ENCODE measurements around the gene RHPN2.
A peak's percentile ranks its signal among the peaks of the same experiment; 100 is the strongest.
"Not testable (repeated sequence)": the region's sequence is repeated elsewhere in the genome, so short reads cannot be mapped to it uniquely, and the experiment has no call there.

RHPN2 gene

GRCh38 chr19:32971715-32972540 lies 92.8 kb downstream of the RHPN2 start, which contains the start of the genes CEP89 and FAAP24:
Gene CEP89, minus strand, starts transcription at chr19:32971958. Its CDS starts 84 bp downstream, at chr19:32971874.
Gene FAAP24, plus strand, starts transcription at chr19:32972242. Its CDS starts 955 bp downstream, at chr19:32973197.
- peak; percentile 97 to 98 (median 98) for DNase-seq

DNA sequence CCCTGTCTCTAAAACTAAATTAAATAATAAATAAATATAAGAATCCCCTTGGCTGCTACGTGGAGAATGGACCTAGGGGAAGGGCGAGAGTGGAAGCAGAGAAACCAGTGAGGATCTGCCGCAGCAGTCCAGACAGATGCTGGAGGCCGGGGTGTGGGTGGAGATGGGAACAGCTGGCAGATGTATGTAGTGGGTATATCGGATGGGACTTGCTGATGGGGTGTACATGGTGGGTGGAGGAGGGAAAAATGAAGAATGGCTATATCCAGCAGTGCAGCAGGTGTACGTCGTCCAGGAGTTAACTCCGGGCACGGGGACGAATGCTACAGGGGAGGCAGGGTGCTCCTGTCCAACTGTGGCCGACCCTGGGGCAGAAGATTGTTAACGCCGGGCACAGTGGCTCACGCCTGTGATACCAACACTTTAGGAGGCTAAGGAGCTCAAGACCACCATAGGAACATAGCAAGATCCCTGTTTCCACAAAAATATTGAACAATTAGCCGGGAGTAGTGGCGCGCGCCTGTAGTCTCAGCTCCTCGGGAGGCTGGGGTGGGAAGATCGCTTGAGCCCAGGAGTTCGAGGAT lies 93.6 kb downstream of the RHPN2 start:
- no peak for DNase-seq

DNA sequence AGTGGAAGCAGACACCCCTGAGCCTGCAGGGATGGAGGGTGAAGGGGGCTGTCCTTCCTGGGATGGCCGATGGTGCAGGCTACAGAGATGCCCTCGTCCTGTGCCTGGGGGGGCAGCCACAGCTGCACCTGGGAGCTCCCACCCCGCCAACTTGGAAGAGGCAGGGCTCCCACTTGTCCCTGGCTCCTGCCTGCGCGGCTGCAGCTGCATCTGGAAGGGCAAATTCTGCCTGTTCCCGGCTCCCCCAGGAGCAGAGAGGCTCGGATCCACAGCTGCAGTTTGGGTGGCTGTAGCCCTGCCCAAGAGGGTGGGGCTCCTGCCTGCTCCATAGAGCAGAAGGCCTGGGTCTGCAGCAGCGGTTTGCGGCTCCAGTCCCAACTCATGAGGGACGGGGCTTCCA lies 95.1 kb downstream of the RHPN2 start:
- DNase-seq = no peak

DNA sequence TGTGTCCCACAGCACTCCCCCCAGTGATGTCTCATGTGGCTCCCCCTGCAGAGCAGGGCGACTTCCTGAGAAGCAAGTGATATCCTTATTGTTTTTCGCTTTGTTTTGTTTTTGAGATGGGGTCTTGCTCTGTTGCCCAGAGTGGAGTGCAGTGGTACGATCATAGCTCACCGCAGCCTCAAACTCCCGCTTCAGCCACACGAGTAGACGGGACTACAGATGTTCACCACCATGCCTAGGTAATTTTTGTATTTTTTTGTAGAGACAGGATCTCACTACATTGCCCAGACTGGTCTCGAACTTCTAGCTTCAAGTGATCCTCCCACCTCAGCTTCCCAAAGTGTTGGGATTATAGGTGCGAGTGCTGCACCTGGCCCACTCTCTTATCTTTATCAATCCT lies 97.9 kb downstream of the RHPN2 start:
- DNase-seq = no peak

GRCh38 chr19:32945260-32945659 lies 119.4 kb downstream of the RHPN2 start:
- DNase-seq = no peak

DNA sequence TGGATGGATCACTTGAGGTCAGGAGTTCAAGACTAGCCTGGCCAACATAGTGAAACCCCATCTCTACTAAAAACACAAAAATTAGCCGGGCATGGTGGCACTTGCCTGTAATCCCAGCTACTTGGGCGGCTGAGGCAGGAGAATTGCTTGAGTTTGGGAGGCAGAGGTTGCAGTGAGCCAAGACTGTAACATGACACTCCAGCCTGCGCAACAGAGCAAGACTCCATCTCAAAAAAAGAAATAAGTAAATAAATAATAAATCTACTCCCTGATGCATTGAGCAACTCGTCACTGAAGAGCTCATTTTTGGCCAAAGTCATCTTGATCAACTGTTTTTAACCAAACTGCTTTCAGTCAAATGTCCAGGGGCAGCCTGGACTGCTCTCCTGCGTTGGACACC lies 123.4 kb downstream of the RHPN2 start:
- DNase-seq = not testable (repeated sequence)

DNA sequence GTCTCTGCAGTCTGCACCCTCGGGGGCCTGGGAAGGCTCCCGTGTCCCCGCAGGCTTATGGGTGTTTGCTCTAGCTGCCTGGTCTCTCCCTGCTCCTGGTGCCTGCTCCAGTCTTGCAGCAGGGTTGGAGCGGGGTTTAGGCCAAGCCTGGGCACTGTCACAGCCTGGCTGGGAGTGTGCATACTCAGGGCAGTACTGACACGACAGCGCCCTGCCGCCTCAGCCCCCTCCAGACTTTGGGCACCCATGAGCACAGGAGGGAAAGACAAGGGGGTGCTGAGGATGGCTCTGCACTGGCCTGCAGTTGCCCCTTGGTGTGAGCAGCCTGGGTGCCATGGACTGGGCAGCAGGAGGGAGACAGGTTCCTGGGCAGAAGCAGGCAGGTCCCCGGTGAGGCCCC lies 128.6 kb downstream of the RHPN2 start:
- DNase-seq = no peak

- no peak for DNase-seq
These were observed 129.1 kb downstream of the RHPN2 start for GRCh38 chr19:32935629-32936028.

DNA sequence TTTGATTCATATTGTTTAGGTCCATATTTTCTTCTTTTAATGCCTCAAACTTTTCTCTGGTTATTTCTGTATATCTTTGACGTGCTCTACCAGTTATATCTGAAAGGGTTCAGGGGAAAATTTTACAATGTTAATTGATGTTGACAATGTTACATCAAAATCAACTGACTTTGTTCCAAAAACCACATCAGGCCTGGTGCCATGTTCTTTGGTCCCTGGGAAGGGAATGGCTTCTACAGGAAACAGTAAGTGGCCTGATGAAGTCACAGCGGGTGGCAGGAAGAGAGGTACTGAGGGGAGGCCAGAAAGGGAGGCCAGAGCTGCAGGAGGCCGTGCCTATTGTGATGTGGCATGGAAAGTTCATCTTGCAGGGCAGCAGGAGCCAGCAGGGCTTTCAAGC lies 131.1 kb downstream of the RHPN2 start:
- no peak for DNase-seq

- no peak for DNase-seq
These were observed 134.1 kb downstream of the RHPN2 start for GRCh38 chr19:32930567-32930966.

GRCh38 chr19:32928806-32929205 lies 135.9 kb downstream of the RHPN2 start:
- no peak for DNase-seq

All from stimulated activated naive CD4-positive, alpha-beta T cell (primary cell).